GM23338 (cell line): ENCODE results near the gene FAM241A. TPM values are rescaled to one million over a fixed set of nuclear protein-coding genes. Genes with fewer than 3 reads are reported as not detected.

Experiments
- ATAC-seq: fragments of 200-7000 bp; cut with Tn5 transposase; 3 replicates; pipeline ENCODE4 v1.9.1; 2020
- DNase-seq: peaks from one replicate; pipeline ENCODE4 v3.0.0-alpha.2; 2015; ENCODE audit warnings: low spot score
- H2AFZ ChIP-seq: fragments of 200-600 bp; sonication (generic); 2 replicates; pipeline ENCODE4 v1.8.0; 2016; ENCODE audit warnings: antibody characterized with exemption, mild to moderate bottlenecking, moderate library complexity
- H3F3A ChIP-seq: fragments of 200-600 bp; sonication (generic); replicated peaks from 2 replicates; pipeline ENCODE4 v1.8.0; 2017; ENCODE audit warnings: antibody characterized with exemption, mixed run types, low read depth
- H3K27ac ChIP-seq: fragments of 200-600 bp; sonication (generic); 2 replicates; pipeline ENCODE4 v1.6.1; 2016; ENCODE audit warnings: low read depth
- H3K27me3 ChIP-seq: fragments of 200-600 bp; sonication (generic); 2 replicates; pipeline ENCODE4 v1.8.0; 2016; ENCODE audit warnings: mild to moderate bottlenecking, mixed run types, moderate library complexity; ENCODE audit not compliant: insufficient read depth
- H3K36me3 ChIP-seq: fragments of 200-600 bp; sonication (generic); 2 replicates; pipeline ENCODE4 v1.8.0; 2016; ENCODE audit warnings: mild to moderate bottlenecking; ENCODE audit not compliant: insufficient read depth
- H3K4me1 ChIP-seq: fragments of 200-600 bp; sonication (generic); 2 replicates; pipeline ENCODE4 v1.8.0; 2016; ENCODE audit warnings: mild to moderate bottlenecking, moderate library complexity; ENCODE audit not compliant: insufficient read depth
- H3K4me2 ChIP-seq: fragments of 200-600 bp; sonication (generic); 2 replicates; pipeline ENCODE4 v1.7.1; 2017; ENCODE audit warnings: mixed run types
- H3K4me3 ChIP-seq: fragments of 200-600 bp; sonication (generic); 2 replicates; pipeline ENCODE4 v1.6.1; 2016; ENCODE audit warnings: mixed run types
- H3K79me2 ChIP-seq: fragments of 200-600 bp; sonication (generic); replicated peaks from 2 replicates; pipeline ENCODE4 v1.8.0; 2017; ENCODE audit warnings: mild to moderate bottlenecking; ENCODE audit not compliant: insufficient read depth
- H3K9me2 ChIP-seq: fragments of 200-600 bp; sonication (generic); 2 replicates; pipeline ENCODE4 v1.8.0; 2017; ENCODE audit not compliant: insufficient read depth
- H4K20me1 ChIP-seq: fragments of 200-600 bp; sonication (generic); replicated peaks from 2 replicates; pipeline ENCODE4 v1.8.0; 2017; ENCODE audit warnings: mild to moderate bottlenecking; ENCODE audit not compliant: insufficient read depth
- H3K27ac Mint-ChIP-seq: 2 replicates; pipeline ENCODE4 v1.8.0; 2020; ENCODE audit warnings: inconsistent platforms, mild to moderate bottlenecking, moderate library complexity, mixed read lengths
- H3K27me3 Mint-ChIP-seq: 3 replicates; pipeline ENCODE4 v1.8.0; 2022; ENCODE audit warnings: low read depth, mild to moderate bottlenecking, moderate library complexity, mixed read lengths, inconsistent platforms; ENCODE audit not compliant: insufficient read depth, poor library complexity
- H3K36me3 Mint-ChIP-seq: 3 replicates; pipeline ENCODE4 v1.8.0; 2021; ENCODE audit warnings: low read depth, mild to moderate bottlenecking, inconsistent platforms, moderate library complexity, mixed read lengths
- H3K4me1 Mint-ChIP-seq: 3 replicates; pipeline ENCODE4 v1.8.0; 2020; ENCODE audit warnings: mild to moderate bottlenecking, inconsistent platforms, mixed read lengths
- H3K4me3 Mint-ChIP-seq: 3 replicates; pipeline ENCODE4 v1.8.0; 2021; ENCODE audit warnings: moderate library complexity, mild to moderate bottlenecking, inconsistent platforms, mixed read lengths
- H3K9me3 Mint-ChIP-seq: 3 replicates; pipeline ENCODE4 v1.8.0; 2020; ENCODE audit warnings: moderate library complexity, mild to moderate bottlenecking, inconsistent platforms, mixed read lengths
- CREB1 ChIP-seq: fragments of 250-450 bp; sonication (Bioruptor Pico); IDR thresholded peaks from 2 replicates; pipeline ENCODE4 v1.5.0; 2020; ENCODE audit warnings: low read depth, mild to moderate bottlenecking, moderate library complexity
- CTCF ChIP-seq, 2 experiments: fragments of 200-600 bp in 1 of 2; sonication (generic) in 1 of 2; conservative IDR thresholded peaks; 2 replicates each; pipeline versions ENCODE4 v1.5.1 to v1.6.1; 2016 to 2017; ENCODE audit warnings: antibody characterized with exemption in 2 of 2, low read depth in 2 of 2, mild to moderate bottlenecking in 2 of 2, moderate library complexity in 1 of 2
- ETS1 ChIP-seq: IDR thresholded peaks from 2 replicates; pipeline ENCODE4 v1.6.1; 2016; ENCODE audit warnings: antibody characterized with exemption
- EZH2phosphoT487 ChIP-seq: fragments of 200-600 bp; sonication (generic); IDR thresholded peaks from one replicate; pipeline ENCODE4 v1.8.1; 2018; ENCODE audit warnings: antibody characterized with exemption; ENCODE audit not compliant: unreplicated experiment
- POLR2AphosphoS5 ChIP-seq: IDR thresholded peaks from 2 replicates; pipeline ENCODE4 v1.6.1; 2016; ENCODE audit warnings: antibody characterized with exemption, low read depth
- ZNF114 ChIP-seq: fragments of 250-450 bp; sonication (Bioruptor Pico); IDR thresholded peaks from 2 replicates; pipeline ENCODE4 v1.5.0; 2020; ENCODE audit warnings: mild to moderate bottlenecking, moderate library complexity
- ZNF331 ChIP-seq: fragments of 250-450 bp; sonication (Bioruptor Pico); IDR thresholded peaks from 2 replicates; pipeline ENCODE4 v1.5.0; 2020; ENCODE audit warnings: low read depth, mild to moderate bottlenecking, moderate library complexity
- ZNF462 ChIP-seq: fragments of 250-450 bp; sonication (Bioruptor Pico); IDR thresholded peaks from 2 replicates; pipeline ENCODE4 v1.5.0; 2020; ENCODE audit warnings: mild to moderate bottlenecking, moderate library complexity
- long read RNA-seq: library from polyadenylated mRNA; unstranded; transcript quantifications from one replicate; pipeline ENCODE4 v2.0.0, GENCODE V29; 2020; ENCODE audit not compliant: unreplicated experiment
- polyA plus RNA-seq: library from polyadenylated mRNA; unstranded; fragments of >200 nt; fragmentation: Nextera tagmentation; extraction: Ambion mirVana; gene quantifications from 2 replicates; pipeline ENCODE4 v1.2.1, GENCODE V29; 2016
- total RNA-seq: library from RNA; depleted of rRNA; stranded (reverse); fragments of >200 nt; shearing (Covaris generic); gene quantifications from 2 replicates; pipeline ENCODE4 v1.2.3, GENCODE V29; 2014; rRNA removed

Gene FAM241A
- total RNA-seq = 0.43 and 0.63 TPM in 2 replicates
- polyA plus RNA-seq = 0.58 and 0.66 TPM in 2 replicates
- long read RNA-seq, full-length matches to known transcripts = 1 of 1 reads
- long read RNA-seq, partial matches to known transcripts = 0 of 1 reads
- long read RNA-seq, other reads (novel, unspliced or antisense) = 0 of 1 reads

GRCh38 chr4:112145326-112145789 is at the start of gene FAM241A:
Gene FAM241A (plus strand): TSS chr4:112145454. CDS start chr4:112145581, 127 bp downstream.
- H3K27ac Mint-ChIP-seq = no peak within 1 kb of the TSS; the same call in 1 of the 2 replicates
- Histone ChIP-seq H3K9me2 (no peaks in the 10 kb centered on the region), H3K27ac (no peak within 1 kb of the TSS), H3K79me2 (no peaks in the 10 kb centered on the region), H3K4me3 (peak within 1 kb of the TSS; percentile 81), H4K20me1 (no peaks in the 10 kb centered on the region), H3K27me3 (peaks cover 25% of the 10 kb centered on the region), H3K36me3 (no peaks in the 10 kb centered on the region), H3K4me1 (peaks cover 6% of the 10 kb centered on the region), H3F3A (no peaks in the 10 kb centered on the region), H2AFZ (peak within 1 kb of the TSS; percentile 99), H3K4me2 (peak within 1 kb of the TSS; percentile 89)
- H3K4me1 Mint-ChIP-seq = peaks cover 15% of the 10 kb centered on the region; the same call in 2 of the 3 replicates
- ATAC-seq = peak; percentile 97
- TF ChIP-seq ZNF331 (CRISPR knock-in tag) (no peak), POLR2AphosphoS5 (peak; percentile 57; the same call in 1 of the 2 replicates)
- H3K4me3 Mint-ChIP-seq = peak within 1 kb of the TSS; percentile 86
- H3K27me3 Mint-ChIP-seq = peaks cover 8% of the 10 kb centered on the region
- DNase-seq = peak; percentile 89
- no peaks in the 10 kb centered on the region for H3K36me3 Mint-ChIP-seq
- no peaks in the 10 kb centered on the region for H3K9me3 Mint-ChIP-seq

- Histone ChIP-seq H4K20me1 (no peaks in the 10 kb centered on the region), H3K4me2 (no peak overlapping the region), H3K27me3 (no peaks in the 10 kb centered on the region), H2AFZ (peak overlapping the region; percentile 16; the same call in 1 of the 2 replicates), H3K27ac (no peak overlapping the region), H3K79me2 (no peaks in the 10 kb centered on the region), H3K36me3 (no peaks in the 10 kb centered on the region), H3K4me3 (no peak overlapping the region), H3F3A (no peaks in the 10 kb centered on the region), H3K9me2 (no peaks in the 10 kb centered on the region), H3K4me1 (no peaks in the 10 kb centered on the region)
- DNase-seq (no peak), ATAC-seq (no peak)
- H3K9me3 Mint-ChIP-seq = no peaks in the 10 kb centered on the region
- H3K27me3 Mint-ChIP-seq = no peaks in the 10 kb centered on the region
- no peaks in the 10 kb centered on the region for H3K36me3 Mint-ChIP-seq
- H3K4me3 Mint-ChIP-seq = no peak overlapping the region
- H3K27ac Mint-ChIP-seq = no peak overlapping the region
- H3K4me1 Mint-ChIP-seq = peaks cover 6% of the 10 kb centered on the region; the same call in 1 of the 3 replicates
- TF ChIP-seq CTCF (conservative IDR thresholded peaks at IDR 0.05; ENCODE audit: low read depth in 2 of 2) = no peak
- no peak for TF ChIP-seq ZNF114 (CRISPR knock-in tag)
- TF ChIP-seq POLR2AphosphoS5 = no peak
- TF ChIP-seq EZH2phosphoT487 = no peak
- TF ChIP-seq ETS1 = no peak
- no peak for TF ChIP-seq CREB1 (CRISPR knock-in tag)
- TF ChIP-seq ZNF462 (CRISPR knock-in tag) = no peak
These were observed 46.3 kb upstream of the FAM241A start for GRCh38 chr4:112098841-112099530.
